GM12801 (cell line): Measurements from ENCODE around the gene ST8SIA1.

Source experiments
- CTCF ChIP-seq: IDR thresholded peaks from one replicate; pipeline ENCODE4 v1.5.1; 2011; ENCODE audit warnings: control low read depth; ENCODE audit not compliant: insufficient read length; ENCODE audit errors: extremely low read depth

Gene ST8SIA1

GRCh38 chr12:22242726-22243125 lies 91.8 kb downstream of the ST8SIA1 start:
- TF ChIP-seq CTCF: no peak

GRCh38 chr12:22238211-22238610 lies 96.3 kb downstream of the ST8SIA1 start:
- TF ChIP-seq CTCF: no peak

- TF ChIP-seq CTCF: no peak
These were observed 99.9 kb downstream of the ST8SIA1 start for GRCh38 chr12:22234561-22234960.

- no peak for TF ChIP-seq CTCF
These were observed 102.7 kb downstream of the ST8SIA1 start for GRCh38 chr12:22231836-22232235.

GRCh38 chr12:22231078-22231477 lies 103.4 kb downstream of the ST8SIA1 start:
- no peak for TF ChIP-seq CTCF

- no peak for TF ChIP-seq CTCF
These were observed 104.2 kb downstream of the ST8SIA1 start for GRCh38 chr12:22230280-22230794.

- TF ChIP-seq CTCF: no peak
These were observed 104.7 kb downstream of the ST8SIA1 start for GRCh38 chr12:22229652-22230279.
